AG10803 (cell line): Measurements from ENCODE around the gene CTSE.
A peak's percentile ranks its signal among the peaks of the same experiment; 100 is the strongest.

Experiments
- DNase-seq: peaks from one replicate; pipeline ENCODE4 v3.0.0; 2010; ENCODE audit warnings: low read depth
- H3K4me3 ChIP-seq: 2 replicates; pipeline ENCODE4 v1.5.1; 2011; ENCODE audit warnings: mild to moderate bottlenecking, low read length, control low read depth
- TF ChIP-seq, protein P1 (sequence below): conservative IDR thresholded peaks from 2 replicates; pipeline ENCODE4 v1.5.1; 2011; ENCODE audit warnings: mild to moderate bottlenecking, low read length, control low read depth, inconsistent platforms

The CTSE gene

DNA sequence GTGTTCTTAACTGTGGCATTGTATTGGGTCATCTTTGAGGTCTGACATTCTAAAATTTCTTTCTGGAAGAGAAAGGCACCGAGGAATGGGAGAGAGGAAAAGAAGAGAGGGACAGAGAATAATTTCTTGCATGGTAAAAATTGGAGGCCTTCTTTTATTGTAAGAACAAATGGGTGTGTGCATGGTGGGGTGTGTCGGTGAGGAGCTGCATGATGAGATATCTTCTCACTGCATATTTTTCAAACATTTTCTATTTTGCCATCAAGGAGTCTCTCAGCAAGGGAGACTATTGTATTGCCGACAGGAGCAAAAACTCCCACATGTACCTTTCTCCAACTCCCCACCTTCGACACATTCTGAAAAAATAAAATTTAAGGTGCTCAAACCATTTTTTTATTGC, 6.5 kb upstream of the CTSE start:
- TF ChIP-seq, protein P1, sequence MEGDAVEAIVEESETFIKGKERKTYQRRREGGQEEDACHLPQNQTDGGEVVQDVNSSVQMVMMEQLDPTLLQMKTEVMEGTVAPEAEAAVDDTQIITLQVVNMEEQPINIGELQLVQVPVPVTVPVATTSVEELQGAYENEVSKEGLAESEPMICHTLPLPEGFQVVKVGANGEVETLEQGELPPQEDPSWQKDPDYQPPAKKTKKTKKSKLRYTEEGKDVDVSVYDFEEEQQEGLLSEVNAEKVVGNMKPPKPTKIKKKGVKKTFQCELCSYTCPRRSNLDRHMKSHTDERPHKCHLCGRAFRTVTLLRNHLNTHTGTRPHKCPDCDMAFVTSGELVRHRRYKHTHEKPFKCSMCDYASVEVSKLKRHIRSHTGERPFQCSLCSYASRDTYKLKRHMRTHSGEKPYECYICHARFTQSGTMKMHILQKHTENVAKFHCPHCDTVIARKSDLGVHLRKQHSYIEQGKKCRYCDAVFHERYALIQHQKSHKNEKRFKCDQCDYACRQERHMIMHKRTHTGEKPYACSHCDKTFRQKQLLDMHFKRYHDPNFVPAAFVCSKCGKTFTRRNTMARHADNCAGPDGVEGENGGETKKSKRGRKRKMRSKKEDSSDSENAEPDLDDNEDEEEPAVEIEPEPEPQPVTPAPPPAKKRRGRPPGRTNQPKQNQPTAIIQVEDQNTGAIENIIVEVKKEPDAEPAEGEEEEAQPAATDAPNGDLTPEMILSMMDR = no peak
- no peak for DNase-seq
- no peak overlapping the region for H3K4me3 ChIP-seq

DNA sequence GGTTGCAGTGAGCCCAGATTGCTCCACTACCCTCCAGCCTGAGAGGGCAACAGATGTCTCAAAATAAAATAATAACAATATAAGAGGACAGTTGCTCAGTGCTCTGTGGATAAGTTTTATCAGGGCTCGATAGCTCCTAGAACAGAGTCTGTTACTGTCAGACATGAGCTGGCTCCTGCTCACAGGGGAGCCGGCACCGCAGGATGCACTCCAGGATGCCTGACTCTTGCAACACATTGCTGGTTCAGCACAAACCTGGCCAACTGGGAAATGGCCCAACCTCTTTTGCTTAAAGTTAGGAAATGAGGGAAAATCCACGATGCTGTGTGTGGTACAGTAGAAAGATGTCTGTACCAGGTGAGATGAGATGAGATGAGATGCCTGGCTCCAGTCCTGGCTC, 5.8 kb upstream of the CTSE start:
- no peak overlapping the region for H3K4me3 ChIP-seq

GRCh38 chr1:206025283-206025820, 1.7 kb upstream of the CTSE start:
- H3K4me3 ChIP-seq = no peak overlapping the region
- TF ChIP-seq, protein P1 = no peak
- no peak for DNase-seq

More for the DNA sequence above, 5.8 kb upstream of the CTSE start:
- TF ChIP-seq, protein P1 = no peak
- DNase-seq = peak; percentile 40

GRCh38 chr1:206022766-206023165, 929 bp downstream of the CTSE start:
- DNase-seq = no peak
- TF ChIP-seq, protein P1 = no peak
- H3K4me3 ChIP-seq = no peak overlapping the region

DNA sequence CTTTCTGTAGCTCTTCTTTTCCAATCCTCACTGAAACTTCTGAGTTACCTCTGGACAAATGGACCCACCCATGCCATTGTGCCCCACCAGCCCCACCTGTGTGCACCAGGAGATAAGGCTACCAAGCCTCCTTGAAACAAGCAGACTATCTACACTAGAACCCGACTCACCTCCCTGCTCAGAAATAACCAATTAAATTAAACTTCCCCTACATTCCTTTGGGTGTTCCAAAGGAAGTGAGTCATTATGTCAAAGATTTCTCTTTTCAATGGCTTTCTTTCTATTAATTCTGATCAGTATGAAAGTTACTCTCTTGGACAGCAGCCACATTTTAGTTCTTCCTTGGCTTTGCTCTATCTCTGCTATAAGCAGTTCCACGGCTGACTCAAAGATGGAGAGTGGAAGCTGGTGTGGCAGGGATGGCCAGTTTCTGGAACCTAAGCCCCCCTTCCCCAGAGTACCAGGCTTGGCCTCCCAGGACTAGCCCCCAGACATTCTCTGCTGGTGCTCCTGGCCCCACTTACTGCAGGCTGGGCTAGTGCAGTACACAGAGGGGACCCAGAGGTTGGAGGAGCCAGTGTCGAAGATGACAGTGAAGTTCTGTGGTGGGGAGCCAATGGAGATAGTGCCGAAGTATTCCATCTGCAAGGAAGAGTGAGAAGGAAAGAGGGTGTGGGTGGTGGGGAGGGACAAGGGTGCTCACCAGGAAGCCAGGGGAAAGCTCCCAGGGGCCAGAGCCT, 1.9 kb downstream of the CTSE start:
- peak; percentile 24 for DNase-seq
- H3K4me3 ChIP-seq = no peak overlapping the region
- TF ChIP-seq, protein P1 = no peak

- TF ChIP-seq, protein P1 = no peak
- DNase-seq = no peak
- no peak overlapping the region for H3K4me3 ChIP-seq
These were observed 2.6 kb downstream of the CTSE start for GRCh38 chr1:206021008-206021625.
